NCI-H2196 (cell line): ENCODE measurements around the gene PIN1.
A peak's percentile ranks its signal among the peaks of the same experiment; 100 is the strongest.

Experiments used
- DNase-seq: peaks from one replicate; lab custom pipeline; 2025; ENCODE audit not compliant: unreplicated experiment; lab: John Stamatoyannopoulos, UW

The PIN1 gene

DNA sequence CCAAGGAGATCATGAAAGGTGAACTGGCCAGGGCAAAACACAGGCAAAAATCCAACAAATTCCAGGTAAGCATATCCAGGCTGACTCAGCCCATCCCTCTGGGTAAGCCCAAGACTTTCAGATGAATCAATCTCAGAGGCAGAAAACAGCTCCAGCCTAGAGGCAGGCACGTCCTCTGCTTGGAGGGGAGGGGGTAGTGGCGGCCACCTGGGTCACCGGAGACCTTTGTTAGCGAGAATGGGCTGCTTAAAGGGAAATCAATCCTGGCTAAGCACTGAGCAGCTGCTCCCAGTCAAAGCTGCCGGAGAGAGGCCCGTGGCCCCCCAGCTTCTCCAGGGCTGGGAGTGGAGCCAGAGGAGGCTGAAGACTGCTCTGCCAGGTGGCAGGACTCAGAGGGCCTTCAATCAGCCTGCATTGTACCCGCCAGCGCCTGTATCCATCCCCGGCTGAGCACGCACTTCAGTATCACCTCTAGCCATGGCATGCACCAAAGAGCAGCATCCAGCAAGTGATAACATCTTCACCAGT lies 48.2 kb downstream of the PIN1 start:
- peak; percentile 64 for DNase-seq

GRCh38 chr19:9883764-9884163 lies 48.6 kb downstream of the PIN1 start:
- no peak for DNase-seq

DNA sequence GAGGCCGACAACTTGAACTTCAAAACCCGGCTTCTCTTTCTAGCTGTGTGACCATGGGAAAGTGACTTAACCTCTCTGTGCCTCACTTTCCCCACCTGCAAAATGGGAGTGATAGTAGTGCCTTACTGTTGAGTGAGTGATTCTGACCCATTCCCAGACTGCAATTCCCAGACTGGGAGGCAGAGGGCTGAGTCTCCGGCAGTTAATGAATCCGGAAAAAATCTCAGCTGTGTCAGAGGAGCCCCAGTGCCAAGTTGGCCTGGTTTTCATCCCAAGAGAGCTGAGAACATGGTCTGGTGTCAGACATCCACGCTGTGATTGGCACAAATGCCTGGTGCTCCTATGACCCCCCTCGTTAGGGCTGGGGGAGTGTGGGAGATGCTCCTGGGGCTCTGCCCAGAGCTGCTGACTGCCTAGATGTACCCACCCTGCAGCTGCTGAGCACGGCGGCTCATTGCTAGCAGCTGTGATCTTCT lies 50.0 kb downstream of the PIN1 start:
- DNase-seq = no peak

- no peak for DNase-seq
These were observed 56.7 kb downstream of the PIN1 start for GRCh38 chr19:9891609-9892373.
